H9 (cell line): Measurements from ENCODE around the gene TTC12. TPM values are rescaled to one million over a fixed set of nuclear protein-coding genes. Genes with fewer than 3 reads are reported as not detected.

Experiments used
- DNase-seq: peaks from one replicate; pipeline ENCODE4 v3.0.0-alpha.2; 2017
- H2AFZ ChIP-seq: one replicate; pipeline ENCODE4 v1.6.1; 2013; ENCODE audit warnings: mild to moderate bottlenecking, low read length, control low read depth, moderate library complexity
- H2AK5ac ChIP-seq: 2 replicates; pipeline ENCODE4 v1.6.1; 2013; ENCODE audit warnings: low read length, control low read depth, mixed read lengths; ENCODE audit not compliant: insufficient read length
- H2BK120ac ChIP-seq: one replicate; pipeline ENCODE4 v1.6.1; 2013; ENCODE audit warnings: low read depth, mild to moderate bottlenecking, low read length, control low read depth, inconsistent platforms; ENCODE audit not compliant: poor library complexity, severe bottlenecking
- H2BK12ac ChIP-seq: 2 replicates; pipeline ENCODE4 v1.6.1; 2013; ENCODE audit warnings: low read length, control low read depth, mixed read lengths, low read depth; ENCODE audit not compliant: insufficient read length
- H2BK15ac ChIP-seq: 2 replicates; pipeline ENCODE4 v1.6.1; 2013; ENCODE audit warnings: low read depth, low read length, control low read depth
- H2BK20ac ChIP-seq: one replicate; pipeline ENCODE4 v1.6.1; 2013; ENCODE audit warnings: low read depth, mild to moderate bottlenecking, low read length, control low read depth, inconsistent platforms; ENCODE audit not compliant: poor library complexity, severe bottlenecking
- H2BK5ac ChIP-seq: 2 replicates; pipeline ENCODE4 v1.6.1; 2013; ENCODE audit warnings: low read length, control low read depth, mixed read lengths; ENCODE audit not compliant: insufficient read length
- H3K14ac ChIP-seq: 2 replicates; pipeline ENCODE4 v1.6.1; 2013; ENCODE audit warnings: low read length, control low read depth; ENCODE audit not compliant: insufficient read depth
- H3K18ac ChIP-seq: 2 replicates; pipeline ENCODE4 v1.6.1; 2013; ENCODE audit warnings: low read depth, mild to moderate bottlenecking, mixed read lengths, low read length, control low read depth; ENCODE audit not compliant: insufficient read length
- H3K23ac ChIP-seq: 2 replicates; pipeline ENCODE4 v1.6.1; 2013; ENCODE audit warnings: low read length, control low read depth, mixed read lengths, low read depth; ENCODE audit not compliant: insufficient read length
- H3K23me2 ChIP-seq: 2 replicates; pipeline ENCODE4 v1.6.1; 2013; ENCODE audit warnings: low read depth, mild to moderate bottlenecking, mixed read lengths, low read length, control low read depth; ENCODE audit not compliant: insufficient read length, poor library complexity, severe bottlenecking
- H3K27ac ChIP-seq: 2 replicates; pipeline ENCODE4 v1.5.1; 2013; ENCODE audit warnings: low read length, control low read depth, mixed read lengths, low read depth; ENCODE audit not compliant: insufficient read length
- H3K27me3 ChIP-seq: 2 replicates; pipeline ENCODE4 v1.6.1; 2013; ENCODE audit warnings: low read length, control low read depth, inconsistent platforms; ENCODE audit not compliant: insufficient read depth
- H3K4ac ChIP-seq: 2 replicates; pipeline ENCODE4 v1.6.1; 2013; ENCODE audit warnings: low read depth, mild to moderate bottlenecking, control low read depth, inconsistent platforms, low read length, moderate library complexity
- H3K4me1 ChIP-seq: 2 replicates; pipeline ENCODE4 v1.6.1; 2013; ENCODE audit warnings: low read length, control low read depth, inconsistent platforms; ENCODE audit not compliant: insufficient read depth
- H3K4me2 ChIP-seq: 2 replicates; pipeline ENCODE4 v1.6.1; 2013; ENCODE audit warnings: low read length, control low read depth, mixed read lengths; ENCODE audit not compliant: insufficient read length, insufficient read depth
- H3K56ac ChIP-seq: 2 replicates; pipeline ENCODE4 v1.6.1; 2013; ENCODE audit warnings: low read depth, mild to moderate bottlenecking, mixed read lengths, low read length, control low read depth; ENCODE audit not compliant: insufficient read length
- H3K79me1 ChIP-seq: 2 replicates; pipeline ENCODE4 v1.6.1; 2013; ENCODE audit warnings: low read depth, mild to moderate bottlenecking, moderate library complexity, low read length, control low read depth, inconsistent platforms; ENCODE audit not compliant: insufficient read depth, poor library complexity, severe bottlenecking
- H3K79me2 ChIP-seq: 2 replicates; pipeline ENCODE4 v1.6.1; 2013; ENCODE audit warnings: low read length, control low read depth, inconsistent platforms; ENCODE audit not compliant: insufficient read depth
- H3K9ac ChIP-seq: 2 replicates; pipeline ENCODE4 v1.6.1; 2013; ENCODE audit warnings: low read length, control low read depth, mixed read lengths; ENCODE audit not compliant: insufficient read length; ENCODE audit errors: extremely low read depth
- H3K9me3 ChIP-seq: one replicate; pipeline ENCODE4 v1.6.1; 2013; ENCODE audit warnings: low read depth, low read length, inconsistent platforms; ENCODE audit not compliant: control insufficient read depth
- H3T11ph ChIP-seq: one replicate; pipeline ENCODE4 v1.6.1; 2013; ENCODE audit warnings: mild to moderate bottlenecking, low read length, control low read depth, inconsistent platforms
- H4K20me1 ChIP-seq: one replicate; pipeline ENCODE4 v1.6.1; 2013; ENCODE audit not compliant: control insufficient read depth, insufficient read length, insufficient read depth
- H4K5ac ChIP-seq: 2 replicates; pipeline ENCODE4 v1.6.1; 2013; ENCODE audit warnings: low read depth, mild to moderate bottlenecking, mixed read lengths, low read length, control low read depth; ENCODE audit not compliant: insufficient read length
- H4K8ac ChIP-seq: replicated peaks from 2 replicates; pipeline ENCODE4 v1.6.1; 2013; ENCODE audit warnings: low read length, control low read depth, mixed read lengths, low read depth; ENCODE audit not compliant: insufficient read length
- H4K91ac ChIP-seq: 2 replicates; pipeline ENCODE4 v1.6.1; 2013; ENCODE audit warnings: low read depth, mild to moderate bottlenecking, moderate library complexity, mixed read lengths, low read length, control low read depth; ENCODE audit not compliant: insufficient read length
- H3K27ac Mint-ChIP-seq, 3 experiments: 2 replicates in 2 of 3; 3 replicates in 1 of 3; pipeline ENCODE4 v1.8.0; 2020 to 2021; ENCODE audit warnings: mixed read lengths in 3 of 3, mild to moderate bottlenecking in 1 of 3, moderate library complexity in 1 of 3
- H3K27me3 Mint-ChIP-seq: 2 replicates; pipeline ENCODE4 v1.8.0; 2021; ENCODE audit warnings: low read depth, mild to moderate bottlenecking, moderate library complexity, mixed read lengths
- H3K36me3 Mint-ChIP-seq, 3 experiments: 2 replicates in 2 of 3; 3 replicates in 1 of 3; pipeline ENCODE4 v1.8.0; 2020 to 2021; ENCODE audit warnings: low read depth in 3 of 3, mixed read lengths in 3 of 3; ENCODE audit not compliant: insufficient read depth in 1 of 3
- H3K4me1 Mint-ChIP-seq, 2 experiments: 2 replicates each; pipeline ENCODE4 v1.8.0; 2020; ENCODE audit warnings: mixed read lengths in 2 of 2
- H3K4me3 Mint-ChIP-seq, 2 experiments: 2 replicates in 1 of 2; 3 replicates in 1 of 2; pipeline ENCODE4 v1.8.0; 2020 to 2021; ENCODE audit warnings: mild to moderate bottlenecking in 2 of 2, mixed read lengths in 2 of 2, moderate library complexity in 1 of 2
- H3K9me3 Mint-ChIP-seq, 2 experiments: 2 replicates in 1 of 2; 3 replicates in 1 of 2; pipeline ENCODE4 v1.8.0; 2020; ENCODE audit warnings: mild to moderate bottlenecking in 2 of 2, mixed read lengths in 2 of 2, moderate library complexity in 1 of 2
- CTCF ChIP-seq: fragments of 200-600 bp; sonication (generic); conservative IDR thresholded peaks from 3 replicates; pipeline ENCODE4 v1.8.0; 2021; ENCODE audit warnings: antibody characterized with exemption, mild to moderate bottlenecking
- WGBS: extraction: QIAGEN DNeasy Blood & Tissue Kit; methylation state at CpG from one replicate; pipeline ENCODE4 v1.1.7; 2013; ENCODE audit warnings: missing lambda C conversion rate, low lambda C conversion rate, mixed read lengths; ENCODE audit not compliant: insufficient read length; ENCODE audit errors: extremely low coverage; 5-methylcytosine and 5-hydroxymethylcytosine counted together
- total RNA-seq: library from RNA; stranded (reverse); gene quantifications from 2 replicates; pipeline ENCODE4 v1.2.1, GENCODE V29; 2021

Gene TTC12
- total RNA-seq, 1 experiment from 2014 or later, result 8.3 TPM

DNA sequence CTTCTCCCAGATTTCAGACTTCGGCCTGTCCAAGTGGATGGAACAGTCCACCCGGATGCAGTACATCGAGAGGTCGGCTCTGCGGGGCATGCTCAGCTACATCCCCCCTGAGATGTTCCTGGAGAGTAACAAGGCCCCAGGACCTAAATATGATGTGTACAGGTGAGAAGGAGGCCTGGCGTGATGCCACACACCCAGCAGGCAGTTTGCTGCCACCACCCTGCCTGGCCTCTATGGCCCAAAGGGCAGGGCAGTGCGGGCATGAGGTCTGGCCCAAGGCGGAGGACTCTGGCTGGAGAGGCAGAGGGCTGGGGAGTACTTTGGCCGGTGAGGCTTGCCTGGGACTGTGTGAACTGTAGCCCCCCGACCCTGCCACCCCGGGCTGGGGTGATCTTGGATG lies 80.5 kb downstream of the TTC12 start:
- H3K36me3 Mint-ChIP-seq, result no peaks in the 10 kb centered on the region
- H3K27ac Mint-ChIP-seq, result no peak overlapping the region
- Histone ChIP-seq H3K18ac (no peak overlapping the region), H3K4me2 (no peak overlapping the region), H3K56ac (no peak overlapping the region), H4K8ac (no peak overlapping the region), H2BK120ac (no peak overlapping the region), H2AK5ac (no peak overlapping the region), H3K4ac (no peak overlapping the region), H3K23ac (no peak overlapping the region), H3K4me1 (no peaks in the 10 kb centered on the region), H2BK5ac (no peak overlapping the region), H3K14ac (no peak overlapping the region; the same call in 1 of the 2 replicates), H3K79me2 (no peaks in the 10 kb centered on the region), H3K27me3 (no peaks in the 10 kb centered on the region), H2BK12ac (no peak overlapping the region), H2BK15ac (no peak overlapping the region), H3K23me2 (no peaks in the 10 kb centered on the region), H4K91ac (no peak overlapping the region), H4K20me1 (no peaks in the 10 kb centered on the region), H3K9ac (no peak overlapping the region), H3K79me1 (no peaks in the 10 kb centered on the region), H3K27ac (no peak overlapping the region), H2BK20ac (no peak overlapping the region), H3T11ph (no peak overlapping the region), H3K9me3 (no peaks in the 10 kb centered on the region), H4K5ac (no peak overlapping the region), H2AFZ (no peak overlapping the region)
- H3K27me3 Mint-ChIP-seq, result peaks cover 6% of the 10 kb centered on the region
- 0 out of 4 replicates have a peak, but pooled peaks cover 0 to 4% of the 10 kb centered on the region in 2 experiments for H3K4me1 Mint-ChIP-seq
- no peak for TF ChIP-seq CTCF
- WGBS, result no CpG with 5 or more reads among the region's 11 CpGs
- no peak overlapping the region for H3K4me3 Mint-ChIP-seq
- no peaks in the 10 kb centered on the region for H3K9me3 Mint-ChIP-seq
- no peak for DNase-seq
